OCI-LY3 (cell line): ENCODE measurements around the gene TAX1BP1.

Experiments
- CTCF ChIP-seq: fragments of 200-600, 300-600 bp; sonication (generic); IDR thresholded peaks from 2 replicates; pipeline ENCODE4 v1.5.1; 2014; ENCODE audit warnings: antibody characterized with exemption, low read length, low read depth
- EZH2phosphoT487 ChIP-seq: fragments of 200-600 bp; shearing (Covaris generic); IDR thresholded peaks from 2 replicates; pipeline ENCODE4 v1.6.1; 2018; ENCODE audit warnings: antibody characterized with exemption, mixed run types, low read depth

GRCh38 chr7:27876756-27877155, 136.8 kb downstream of the TAX1BP1 start:
- TF ChIP-seq CTCF (no peak), EZH2phosphoT487 (no peak)
